ENCODE data around the gene TMEM43.

TMEM43 gene

GRCh38 chr3:14145236-14145635 lies 20.4 kb downstream of the TMEM43 start:
- TF ChIP-seq CTCF (IDR thresholded peaks at IDR 0.05; ENCODE audit: control extremely low read depth, extremely low read depth, low read depth, missing control alignments): no peak
- no peak for DNase-seq (ENCODE audit: extremely low spot score)
- ChIA-PET POLR2A (interaction anchor here (1.1 to 1.3 kb wide), 2 partner anchors 20 to 21 kb away, joined by 4 to 7 read pairs; no protein-coding TSS in a partner anchor), CTCF (interaction anchor here (1.1 to 1.9 kb wide), 5 partner anchors 14 to 249 kb away, joined by 3 to 7 read pairs (median 4); no protein-coding TSS in a partner anchor)

DNA sequence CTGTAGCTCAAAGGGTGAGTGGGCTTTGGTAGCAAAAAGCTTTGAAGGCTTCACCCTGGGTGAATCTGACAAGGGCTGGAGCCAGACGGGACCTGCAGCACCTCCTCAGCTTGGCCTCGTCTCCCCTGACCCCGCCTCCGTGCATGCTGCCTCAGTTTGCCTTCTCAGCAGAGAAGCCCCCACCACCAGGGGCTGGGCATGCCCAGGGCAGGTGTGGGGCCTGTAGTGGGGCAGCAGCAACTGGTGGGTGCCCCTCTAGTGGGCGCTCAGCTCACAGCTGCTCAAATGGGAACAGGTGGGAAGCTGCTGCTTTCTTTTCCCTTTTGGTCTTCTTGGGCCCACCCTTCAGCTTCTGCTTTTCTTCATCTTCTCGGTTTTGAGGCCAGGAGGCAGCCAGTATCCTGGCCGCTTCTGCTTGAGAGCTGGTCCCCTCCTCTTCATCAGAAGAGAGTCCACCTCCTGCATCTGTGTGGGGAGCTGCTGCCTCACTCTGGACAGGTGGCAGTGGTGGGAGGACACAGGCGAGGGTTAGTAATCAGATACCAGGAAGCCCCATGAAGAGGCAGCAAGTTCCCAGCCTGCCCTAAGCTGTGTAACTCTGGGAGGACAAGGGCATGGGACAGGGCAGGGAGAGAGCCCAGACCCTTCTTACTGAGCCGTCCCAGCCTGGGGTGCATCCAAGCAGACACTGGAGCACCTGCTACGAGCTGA lies 21.0 kb downstream of the TMEM43 start:
- POLR2A ChIA-PET: interaction anchor here (1.1 kb wide), 2 partner anchors 13 to 20 kb away, joined by 4 to 7 read pairs; no protein-coding TSS in a partner anchor
- CTCF ChIA-PET: interaction anchor here (1.1 to 1.9 kb wide), 4 partner anchors 14 to 58 kb away, joined by 3 to 7 read pairs (median 4); no protein-coding TSS in a partner anchor
- TF ChIP-seq CTCF (IDR thresholded peaks at IDR 0.05; ENCODE audit: control extremely low read depth, extremely low read depth, low read depth, missing control alignments): no peak
- DNase-seq (ENCODE audit: extremely low spot score): no peak

- CTCF ChIA-PET: interaction anchor here (1.3 to 1.9 kb wide), 3 partner anchors 15 to 57 kb away, joined by 3 to 7 read pairs (median 4); no protein-coding TSS in a partner anchor
- TF ChIP-seq CTCF (IDR thresholded peaks at IDR 0.05; ENCODE audit: control extremely low read depth, extremely low read depth, low read depth, missing control alignments): no peak
- no peak for DNase-seq (ENCODE audit: extremely low spot score)
- POLR2A ChIA-PET: interaction anchor here (1.1 kb wide), 2 partner anchors 14 to 21 kb away, joined by 4 to 7 read pairs; no protein-coding TSS in a partner anchor
Measured at GRCh38 chr3:14146381-14147065, 21.7 kb downstream of the TMEM43 start.

DNA sequence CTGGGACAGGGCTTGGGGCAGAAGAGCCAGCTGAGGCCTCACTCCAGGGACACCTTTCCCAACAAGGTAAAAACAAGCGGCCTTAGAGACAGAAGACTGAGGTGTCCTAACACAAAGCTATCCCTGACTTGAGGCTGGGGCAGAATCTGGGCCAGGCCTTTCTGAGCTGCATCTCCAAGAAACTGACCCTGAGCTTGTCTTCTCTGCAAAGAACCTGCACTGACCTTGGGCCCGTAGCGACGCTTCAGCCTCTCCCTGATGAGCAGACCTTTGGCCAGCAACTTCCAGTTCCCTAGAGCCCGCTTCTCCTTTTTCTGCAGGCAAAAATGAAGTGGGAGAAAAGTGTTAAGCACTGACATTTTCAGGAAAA lies 22.2 kb downstream of the TMEM43 start:
- POLR2A ChIA-PET: no interaction called here

DNA sequence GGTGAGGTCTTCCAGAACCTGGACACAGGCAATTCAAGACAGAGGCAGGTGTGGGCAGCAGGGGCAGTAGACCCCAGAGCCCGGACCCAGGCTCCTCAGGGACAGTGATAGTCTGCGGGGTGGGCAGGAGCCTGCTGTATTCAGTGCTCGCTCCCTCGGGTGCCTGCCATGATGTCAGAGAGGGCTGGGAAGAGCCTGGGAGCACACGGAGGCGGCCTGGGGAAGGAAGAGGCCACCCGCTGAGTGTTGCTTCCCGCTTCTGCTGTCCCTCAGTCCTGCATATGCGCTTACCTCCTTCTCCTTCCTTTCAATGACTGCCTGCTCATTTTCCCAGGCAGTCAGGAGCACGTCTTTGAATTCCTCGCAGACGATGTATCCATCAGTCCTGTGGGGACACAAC lies 22.8 kb downstream of the TMEM43 start:
- POLR2A ChIA-PET: no interaction called here
- no peak for DNase-seq (ENCODE audit: extremely low spot score)
- CTCF ChIA-PET: interaction anchor here (1.2 kb wide), 1 partner anchor 22 kb away, joined by 3 read pairs; no protein-coding TSS in a partner anchor
- no peak for TF ChIP-seq CTCF (IDR thresholded peaks at IDR 0.05; ENCODE audit: control extremely low read depth, extremely low read depth, low read depth, missing control alignments)

More for the DNA sequence above, 22.2 kb downstream of the TMEM43 start:
- no peak for DNase-seq (ENCODE audit: extremely low spot score)
- TF ChIP-seq CTCF (IDR thresholded peaks at IDR 0.05; ENCODE audit: control extremely low read depth, extremely low read depth, low read depth, missing control alignments): no peak
- CTCF ChIA-PET: interaction anchor here (1.9 kb wide), 2 partner anchors 32 to 57 kb away, joined by 4 to 7 read pairs; no protein-coding TSS in a partner anchor
